COLO829 (cell line): ENCODE data around the gene NLRP8.
"Not testable (repeated sequence)": the region's sequence is repeated elsewhere in the genome, so short reads cannot be mapped to it uniquely, and the experiment has no call there.

Experiments used
- DNase-seq: peaks from one replicate; pipeline ENCODE4 v3.0.0; 2012; ENCODE audit warnings: low spot score

NLRP8 gene

GRCh38 chr19:55947532-55947931 lies at the start of gene NLRP8:
TSS of gene NLRP8 (plus strand) at chr19:55947832.
- DNase-seq = no peak

- no peak for DNase-seq
Measured at GRCh38 chr19:55898911-55899310, 48.7 kb upstream of the NLRP8 start.

GRCh38 chr19:55901369-55902079 lies 46.1 kb upstream of the NLRP8 start:
- DNase-seq = no peak

GRCh38 chr19:55902080-55902751 lies 45.4 kb upstream of the NLRP8 start:
- no peak for DNase-seq

GRCh38 chr19:55907286-55907685 lies 40.3 kb upstream of the NLRP8 start:
- no peak for DNase-seq

GRCh38 chr19:55907746-55908145 lies 39.9 kb upstream of the NLRP8 start:
- no peak for DNase-seq

- no peak for DNase-seq
Measured at GRCh38 chr19:55909801-55910200, 37.8 kb upstream of the NLRP8 start.

- DNase-seq = no peak
Measured at GRCh38 chr19:55912916-55913315, 34.7 kb upstream of the NLRP8 start.

GRCh38 chr19:55913643-55914268 lies 33.9 kb upstream of the NLRP8 start:
- no peak for DNase-seq

- no peak for DNase-seq
Measured at GRCh38 chr19:55923556-55923955, 24.1 kb upstream of the NLRP8 start.

- DNase-seq = no peak
Measured at GRCh38 chr19:55927991-55928390, 19.6 kb upstream of the NLRP8 start.

GRCh38 chr19:55929258-55929657 lies 18.4 kb upstream of the NLRP8 start:
- not testable (repeated sequence) for DNase-seq

GRCh38 chr19:55930996-55931515 lies 16.6 kb upstream of the NLRP8 start:
- DNase-seq = no peak

GRCh38 chr19:55931936-55932386 lies 15.7 kb upstream of the NLRP8 start, which contains the start of gene NLRP13:
TSS of gene NLRP13 (minus strand) at chr19:55932336. CDS start at chr19:55932311, 25 bp downstream.
- DNase-seq = no peak

GRCh38 chr19:55935206-55935605 lies 12.4 kb upstream of the NLRP8 start:
- no peak for DNase-seq

- no peak for DNase-seq
Measured at GRCh38 chr19:55939206-55939605, 8.4 kb upstream of the NLRP8 start.

- DNase-seq = no peak
Measured at GRCh38 chr19:55940306-55940705, 7.3 kb upstream of the NLRP8 start.

GRCh38 chr19:55950566-55950965 lies 2.9 kb downstream of the NLRP8 start:
- not testable (repeated sequence) for DNase-seq

- no peak for DNase-seq
Measured at GRCh38 chr19:55956431-55956830, 8.8 kb downstream of the NLRP8 start.

GRCh38 chr19:55958356-55958755 lies 10.7 kb downstream of the NLRP8 start:
- no peak for DNase-seq

- DNase-seq = no peak
Measured at GRCh38 chr19:55959996-55960675, 12.5 kb downstream of the NLRP8 start.

- no peak for DNase-seq
Measured at GRCh38 chr19:55962186-55962585, 14.6 kb downstream of the NLRP8 start.
